Measurements from ENCODE around the gene PLS3. TPM values are rescaled to one million over a fixed set of nuclear protein-coding genes. Genes with fewer than 3 reads are reported as not detected.

Gene PLS3
- total RNA-seq, 3 donors from 2014 or later, result 64.6 to 79.5 (median 69.4) TPM

DNA sequence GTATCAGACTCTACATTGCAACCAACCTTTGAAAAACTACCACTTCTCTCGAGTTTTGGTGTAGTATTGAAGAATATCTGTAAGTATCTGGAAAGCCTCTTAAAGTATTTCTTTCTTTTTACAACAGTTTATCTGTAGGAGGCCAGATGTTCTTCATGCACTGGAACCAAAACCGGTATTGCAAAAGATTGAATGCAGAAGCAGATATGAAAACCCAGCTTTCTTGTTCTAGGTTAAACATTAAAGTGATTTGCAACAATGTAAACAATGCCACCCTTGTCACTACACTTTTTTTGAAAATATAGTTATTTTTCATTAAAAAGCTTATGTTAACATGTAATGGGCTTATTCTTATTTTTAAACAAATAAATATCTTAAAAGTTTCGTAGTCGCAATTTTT is 27.2 kb downstream of the PLS3 start:
- TF ChIP-seq POLR2A (IDR thresholded peaks at IDR 0.05), result no peak
- TF ChIP-seq, protein P1, sequence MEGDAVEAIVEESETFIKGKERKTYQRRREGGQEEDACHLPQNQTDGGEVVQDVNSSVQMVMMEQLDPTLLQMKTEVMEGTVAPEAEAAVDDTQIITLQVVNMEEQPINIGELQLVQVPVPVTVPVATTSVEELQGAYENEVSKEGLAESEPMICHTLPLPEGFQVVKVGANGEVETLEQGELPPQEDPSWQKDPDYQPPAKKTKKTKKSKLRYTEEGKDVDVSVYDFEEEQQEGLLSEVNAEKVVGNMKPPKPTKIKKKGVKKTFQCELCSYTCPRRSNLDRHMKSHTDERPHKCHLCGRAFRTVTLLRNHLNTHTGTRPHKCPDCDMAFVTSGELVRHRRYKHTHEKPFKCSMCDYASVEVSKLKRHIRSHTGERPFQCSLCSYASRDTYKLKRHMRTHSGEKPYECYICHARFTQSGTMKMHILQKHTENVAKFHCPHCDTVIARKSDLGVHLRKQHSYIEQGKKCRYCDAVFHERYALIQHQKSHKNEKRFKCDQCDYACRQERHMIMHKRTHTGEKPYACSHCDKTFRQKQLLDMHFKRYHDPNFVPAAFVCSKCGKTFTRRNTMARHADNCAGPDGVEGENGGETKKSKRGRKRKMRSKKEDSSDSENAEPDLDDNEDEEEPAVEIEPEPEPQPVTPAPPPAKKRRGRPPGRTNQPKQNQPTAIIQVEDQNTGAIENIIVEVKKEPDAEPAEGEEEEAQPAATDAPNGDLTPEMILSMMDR (IDR thresholded peaks at IDR 0.05), result no peak
- TF ChIP-seq POLR2AphosphoS5 (IDR thresholded peaks at IDR 0.05), result no peak
- H3K9me3 ChIP-seq, result no peaks in the 10 kb centered on the region
- peaks cover 0 to 61% of the 10 kb centered on the region in 2 donors for H3K27me3 ChIP-seq
- H3K36me3 ChIP-seq, result no peaks in the 10 kb centered on the region
- no peak overlapping the region for H3K4me3 ChIP-seq
- no peak overlapping the region for H3K27ac ChIP-seq
- H3K4me1 ChIP-seq, result no peaks in the 10 kb centered on the region
- no peak for DNase-seq (ENCODE audit: low spot score in 2 of 2)
- intact Hi-C loops (cut with DNase I; ENCODE audit: low total_unique reads), result no loop called here

GRCh38 chrX:115589419-115589818 is 28.4 kb downstream of the PLS3 start:
- Histone ChIP-seq H3K9me3 (no peaks in the 10 kb centered on the region), H3K27me3 (peaks cover 0 to 49% of the 10 kb centered on the region in 2 donors), H3K4me3 (no peak overlapping the region), H3K27ac (no peak overlapping the region), H3K36me3 (no peaks in the 10 kb centered on the region), H3K4me1 (no peaks in the 10 kb centered on the region)
- DNase-seq (ENCODE audit: low spot score in 2 of 2), result no peak
- no peak for TF ChIP-seq POLR2AphosphoS5 (IDR thresholded peaks at IDR 0.05)
- no peak for TF ChIP-seq POLR2A (IDR thresholded peaks at IDR 0.05)
- TF ChIP-seq, protein P1 (IDR thresholded peaks at IDR 0.05), result no peak
- intact Hi-C loops (cut with DNase I; ENCODE audit: low total_unique reads), result no loop called here

GRCh38 chrX:115591420-115591819 is 30.4 kb downstream of the PLS3 start:
- peaks cover 0 to 56% of the 10 kb centered on the region in 2 donors for H3K27me3 ChIP-seq
- intact Hi-C loops (cut with DNase I; ENCODE audit: low total_unique reads), result no loop called here
- H3K9me3 ChIP-seq, result no peaks in the 10 kb centered on the region
- no peaks in the 10 kb centered on the region for H3K36me3 ChIP-seq
- peak overlapping the region in 1 of 2 donors; percentile 15 for H3K27ac ChIP-seq
- H3K4me3 ChIP-seq, result no peak overlapping the region
- H3K4me1 ChIP-seq, result no peaks in the 10 kb centered on the region
- TF ChIP-seq POLR2AphosphoS5 (IDR thresholded peaks at IDR 0.05) (no peak), POLR2A (IDR thresholded peaks at IDR 0.05) (no peak)
- TF ChIP-seq, protein P1 (IDR thresholded peaks at IDR 0.05), result no peak
- DNase-seq (ENCODE audit: low spot score in 2 of 2), result no peak

- Histone ChIP-seq H3K4me3 (peak overlapping the region in 1 of 3 donors; percentile 12), H3K27ac (peak overlapping the region; percentile 40 to 43), H3K27me3 (peaks cover 0 to 60% of the 10 kb centered on the region in 2 donors), H3K9me3 (no peaks in the 10 kb centered on the region), H3K36me3 (no peaks in the 10 kb centered on the region), H3K4me1 (no peaks in the 10 kb centered on the region)
- intact Hi-C loops (cut with DNase I; ENCODE audit: low total_unique reads), result no loop called here
- no peak for DNase-seq (ENCODE audit: low spot score in 2 of 2)
- TF ChIP-seq POLR2A (IDR thresholded peaks at IDR 0.05) (no peak), POLR2AphosphoS5 (IDR thresholded peaks at IDR 0.05) (no peak)
- TF ChIP-seq, protein P1 (IDR thresholded peaks at IDR 0.05), result no peak
Observed at GRCh38 chrX:115591856-115592842, 31.2 kb downstream of the PLS3 start.

Measured in breast epithelium (tissue), 4 donors.